ENCODE data around the gene RFC1. TPM values are rescaled to one million over a fixed set of nuclear protein-coding genes. Genes with fewer than 3 reads are reported as not detected.

The RFC1 gene
- total and polyA plus RNA-seq, 2 of the 4 experiments (the other 2 are of a cell fraction) = 18.4 to 49.3 TPM

DNA sequence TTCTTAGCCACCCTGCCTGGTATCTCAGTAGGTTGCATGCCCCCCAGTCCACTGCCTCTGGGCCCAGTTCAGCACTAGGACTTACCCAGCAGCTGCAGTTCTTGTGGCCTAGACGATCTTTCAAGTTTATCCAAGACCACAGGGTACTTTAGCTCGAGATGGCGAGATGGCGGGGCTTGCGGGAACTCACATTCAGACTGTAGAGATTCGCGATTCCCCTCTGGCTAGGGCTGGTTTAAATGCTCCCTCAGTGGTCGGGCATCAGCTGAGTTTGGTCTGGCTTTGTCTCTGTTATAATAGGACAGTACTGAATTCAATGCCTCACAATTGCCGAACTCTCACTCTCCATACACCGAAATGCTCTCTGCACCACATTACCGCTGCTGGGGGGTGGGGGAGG is 18.4 kb upstream of the RFC1 start:
- no peak overlapping the region for H4K91ac ChIP-seq (ENCODE audit: insufficient read depth, low read depth, low read length)
- no peak overlapping the region for H2BK120ac ChIP-seq (ENCODE audit: low read depth, low read length)
- H3K23ac ChIP-seq (ENCODE audit: low read depth, low read length) = no peak overlapping the region
- WGBS, 2 experiments (ENCODE audit: extremely low coverage in 2 of 2, insufficient read length in 1 of 2) = 76% methylated on average over 3 of the region's 11 CpGs; no CpG with 5 or more reads in 1 of the 2 experiments
- H2AFZ ChIP-seq (replicated peaks; ENCODE audit: low read length, poor library complexity) = no peak overlapping the region
- no peak overlapping the region for H2BK15ac ChIP-seq (ENCODE audit: low read depth, low read length)
- H2AK9ac ChIP-seq (replicated peaks; ENCODE audit: low read depth, low read length, poor library complexity) = no peak overlapping the region
- H4K8ac ChIP-seq (ENCODE audit: low read depth in 2 of 2, low read length in 2 of 2) = no peak overlapping the region
- no peak overlapping the region for H2AK5ac ChIP-seq (ENCODE audit: low read depth, low read length)
- H3K18ac ChIP-seq (ENCODE audit: low read depth, low read length) = no peak overlapping the region
- no peak overlapping the region for H3K4me2 ChIP-seq (ENCODE audit: low read depth, low read length)
- no peak overlapping the region for H3K4me3 ChIP-seq (ENCODE audit: insufficient read depth, low read depth, low read length)
- no peak for TF ChIP-seq SMC3 (IDR thresholded peaks at IDR 0.05; ENCODE audit: low read depth, low read length)
- no peak for TF ChIP-seq MXI1 (IDR thresholded peaks at IDR 0.05; ENCODE audit: borderline replicate concordance, low read depth, low read length)
- TF ChIP-seq, protein P1, sequence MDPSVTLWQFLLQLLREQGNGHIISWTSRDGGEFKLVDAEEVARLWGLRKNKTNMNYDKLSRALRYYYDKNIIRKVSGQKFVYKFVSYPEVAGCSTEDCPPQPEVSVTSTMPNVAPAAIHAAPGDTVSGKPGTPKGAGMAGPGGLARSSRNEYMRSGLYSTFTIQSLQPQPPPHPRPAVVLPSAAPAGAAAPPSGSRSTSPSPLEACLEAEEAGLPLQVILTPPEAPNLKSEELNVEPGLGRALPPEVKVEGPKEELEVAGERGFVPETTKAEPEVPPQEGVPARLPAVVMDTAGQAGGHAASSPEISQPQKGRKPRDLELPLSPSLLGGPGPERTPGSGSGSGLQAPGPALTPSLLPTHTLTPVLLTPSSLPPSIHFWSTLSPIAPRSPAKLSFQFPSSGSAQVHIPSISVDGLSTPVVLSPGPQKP (IDR thresholded peaks at IDR 0.05; ENCODE audit: borderline replicate concordance, low read depth, low read length) = no peak
- TF ChIP-seq NFE2L2 (IDR thresholded peaks at IDR 0.05; ENCODE audit: low read depth, low read length) = no peak
- TF ChIP-seq RCOR1 (IDR thresholded peaks at IDR 0.05; ENCODE audit: insufficient replicate concordance, low read length) = no peak
- no peak for TF ChIP-seq CEBPB (IDR thresholded peaks at IDR 0.05; ENCODE audit: low read depth, low read length)
- no peak for TF ChIP-seq BHLHE40 (IDR thresholded peaks at IDR 0.05; ENCODE audit: low read depth, low read length)
- TF ChIP-seq, protein P2, sequence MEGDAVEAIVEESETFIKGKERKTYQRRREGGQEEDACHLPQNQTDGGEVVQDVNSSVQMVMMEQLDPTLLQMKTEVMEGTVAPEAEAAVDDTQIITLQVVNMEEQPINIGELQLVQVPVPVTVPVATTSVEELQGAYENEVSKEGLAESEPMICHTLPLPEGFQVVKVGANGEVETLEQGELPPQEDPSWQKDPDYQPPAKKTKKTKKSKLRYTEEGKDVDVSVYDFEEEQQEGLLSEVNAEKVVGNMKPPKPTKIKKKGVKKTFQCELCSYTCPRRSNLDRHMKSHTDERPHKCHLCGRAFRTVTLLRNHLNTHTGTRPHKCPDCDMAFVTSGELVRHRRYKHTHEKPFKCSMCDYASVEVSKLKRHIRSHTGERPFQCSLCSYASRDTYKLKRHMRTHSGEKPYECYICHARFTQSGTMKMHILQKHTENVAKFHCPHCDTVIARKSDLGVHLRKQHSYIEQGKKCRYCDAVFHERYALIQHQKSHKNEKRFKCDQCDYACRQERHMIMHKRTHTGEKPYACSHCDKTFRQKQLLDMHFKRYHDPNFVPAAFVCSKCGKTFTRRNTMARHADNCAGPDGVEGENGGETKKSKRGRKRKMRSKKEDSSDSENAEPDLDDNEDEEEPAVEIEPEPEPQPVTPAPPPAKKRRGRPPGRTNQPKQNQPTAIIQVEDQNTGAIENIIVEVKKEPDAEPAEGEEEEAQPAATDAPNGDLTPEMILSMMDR (conservative IDR thresholded peaks at IDR 0.05; ENCODE audit: low read depth, low read length) = no peak
- TF ChIP-seq POLR2A (IDR thresholded peaks at IDR 0.05; ENCODE audit: low read depth, low read length) = no peak
- H2BK20ac ChIP-seq (ENCODE audit: low read depth, low read length) = no peak overlapping the region
- no TSS peak for BruUV-seq (replicated peaks)
- DNase-seq = no peak
- H4K5ac ChIP-seq (ENCODE audit: low read depth, low read length) = no peak overlapping the region
- H3K9ac ChIP-seq (ENCODE audit: low read depth, low read length) = no peak overlapping the region
- H3K27me3 ChIP-seq (ENCODE audit: control insufficient read depth, insufficient read depth, low read length) = peaks cover 13% of the 10 kb centered on the region
- no peaks in the 10 kb centered on the region for H3K9me1 ChIP-seq (ENCODE audit: insufficient read depth, low read length)
- ATAC-seq (ENCODE audit: low read depth) = no peak
- H3K27ac ChIP-seq (ENCODE audit: insufficient read depth, low read length) = no peak overlapping the region
- no peak overlapping the region for H3K14ac ChIP-seq (replicated peaks; ENCODE audit: low read depth, low read length)
- intact Hi-C loops (cut with micrococcal nuclease) = no loop called here
- ChIA-PET POLR2A (ENCODE audit: unreplicated experiment) (interaction anchor here (0.6 kb wide), 1 partner anchor 55 kb away, joined by 4 read pairs; no protein-coding TSS in a partner anchor), CTCF (no interaction called here)
- dilution Hi-C loops (cut with HindIII; ENCODE audit: low sequenced_read_pairs, unreplicated experiment) = no loop called here
- no peak overlapping the region for H3K56ac ChIP-seq (ENCODE audit: extremely low read depth, insufficient read depth, low read length)
- H3K9me3 ChIP-seq (ENCODE audit: control insufficient read depth, insufficient read depth, low read length) = no peaks in the 10 kb centered on the region
- H3K79me1 ChIP-seq (ENCODE audit: low read depth in 1 of 2, low read length in 2 of 2) = no peaks in the 10 kb centered on the region
- H2BK5ac ChIP-seq (ENCODE audit: low read depth, low read length, poor library complexity, severe bottlenecking) = no peak overlapping the region
- H3K36me3 ChIP-seq (ENCODE audit: control insufficient read depth, insufficient read depth, low read length) = no peaks in the 10 kb centered on the region
- no peak overlapping the region for H3K4ac ChIP-seq (ENCODE audit: low read depth, low read length)
- in situ Hi-C loops (cut with MboI; ENCODE audit: low sequenced_read_pairs) = no loop called here
- H3K4me1 ChIP-seq (ENCODE audit: control insufficient read depth, insufficient read depth, low read length) = no peaks in the 10 kb centered on the region
- no peaks in the 10 kb centered on the region for H4K20me1 ChIP-seq (ENCODE audit: insufficient read depth, low read length)

Data from IMR-90 (cell line).